H1 (cell line): ENCODE data around the gene FRMD4A. TPM values are rescaled to one million over a fixed set of nuclear protein-coding genes. Genes with fewer than 3 reads are reported as not detected.

Experiments
- CTCF ChIA-PET: fragments of 300-600 bp; sonication (Branson Sonifier 250); formaldehyde crosslinking; loops from one replicate; lab custom pipeline; 2021; ENCODE audit not compliant: partially characterized antibody; lab: Charles Lee
- POLR2A ChIA-PET: fragments of 300-600 bp; sonication (Branson Sonifier 250); formaldehyde crosslinking; loops from one replicate; lab custom pipeline; 2021; ENCODE audit warnings: inconsistent platforms; ENCODE audit not compliant: partially characterized antibody; lab: Charles Lee
- DNase-seq, 2 experiments: peaks; one replicate each; pipeline versions ENCODE4 v3.0.0 to v3.0.0-alpha.2; 2010 to 2022; ENCODE audit warnings: low spot score in 2 of 2, low read depth in 1 of 2, mixed read lengths in 1 of 2
- FAIRE-seq: peaks from 2 replicates; lab custom pipeline; 2011; peaks lifted over from hg19 to GRCh38; lab: Jason Lieb, UNC
- H2AFZ ChIP-seq: 2 replicates; pipeline ENCODE4 v1.8.1; 2012; ENCODE audit warnings: low read length, inconsistent platforms
- H2AK5ac ChIP-seq: 2 replicates; pipeline ENCODE4 v1.6.1; 2013; ENCODE audit warnings: low read depth, low read length
- H2BK120ac ChIP-seq: replicated peaks from 2 replicates; pipeline ENCODE3; 2013; ENCODE audit warnings: low read depth, low read length, inconsistent platforms
- H2BK12ac ChIP-seq: 2 replicates; pipeline ENCODE4 v1.6.1; 2013; ENCODE audit warnings: low read depth, low read length
- H2BK15ac ChIP-seq: 2 replicates; pipeline ENCODE4 v1.6.1; 2013; ENCODE audit warnings: low read length
- H2BK20ac ChIP-seq: 2 replicates; pipeline ENCODE4 v1.6.1; 2013; ENCODE audit warnings: low read length
- H2BK5ac ChIP-seq: 2 replicates; pipeline ENCODE4 v1.6.1; 2013; ENCODE audit warnings: low read depth, low read length
- H3K14ac ChIP-seq: 2 replicates; pipeline ENCODE4 v1.6.1; 2013; ENCODE audit warnings: inconsistent platforms; ENCODE audit not compliant: insufficient read length
- H3K18ac ChIP-seq: 2 replicates; pipeline ENCODE4 v1.6.1; 2013; ENCODE audit warnings: low read length; ENCODE audit errors: extremely low read depth
- H3K23ac ChIP-seq: 2 replicates; pipeline ENCODE4 v1.6.1; 2013; ENCODE audit warnings: inconsistent platforms; ENCODE audit not compliant: insufficient read length
- H3K23me2 ChIP-seq: 2 replicates; pipeline ENCODE4 v1.6.1; 2013; ENCODE audit warnings: low read depth, low read length
- H3K27ac ChIP-seq: 2 replicates; pipeline ENCODE4 v1.6.1; 2011; ENCODE audit warnings: low read depth, low read length, inconsistent platforms
- H3K27me3 ChIP-seq, 4 experiments: replicated peaks in 1 of 4; 1 replicate in 1 of 4; 2 replicates in 3 of 4; pipeline versions ENCODE4 v1.6.1 to v1.8.1; 2011 to 2013; ENCODE audit warnings: low read length in 3 of 4, mild to moderate bottlenecking in 3 of 4, inconsistent platforms in 2 of 4, mixed read lengths in 2 of 4, moderate library complexity in 1 of 4; ENCODE audit not compliant: control insufficient read depth in 3 of 4, insufficient read depth in 3 of 4; ENCODE audit errors: extremely low read depth in 1 of 4
- H3K36me3 ChIP-seq, 4 experiments: 2 replicates each; pipeline versions ENCODE4 v1.6.1 to v1.8.1; 2011 to 2013; ENCODE audit warnings: mild to moderate bottlenecking in 4 of 4, low read length in 3 of 4, moderate library complexity in 2 of 4, control low read depth in 1 of 4, inconsistent platforms in 1 of 4; ENCODE audit not compliant: insufficient read depth in 4 of 4, control insufficient read depth in 2 of 4
- H3K4ac ChIP-seq: replicated peaks from 2 replicates; pipeline ENCODE3; 2013; ENCODE audit warnings: low read length, low read depth, mixed read lengths, inconsistent platforms; ENCODE audit not compliant: insufficient read length
- H3K4me1 ChIP-seq, 4 experiments: replicated peaks in 1 of 4; 1 replicate in 1 of 4; 2 replicates in 3 of 4; pipeline versions ENCODE4 v1.6.1 to v1.8.1; 2011 to 2013; ENCODE audit warnings: low read length in 3 of 4, inconsistent platforms in 2 of 4, mixed read lengths in 1 of 4; ENCODE audit not compliant: insufficient read depth in 4 of 4, control insufficient read depth in 3 of 4
- H3K4me2 ChIP-seq, 2 experiments: 2 replicates each; pipeline versions ENCODE4 v1.6.1 to v1.8.1; 2011 to 2013; ENCODE audit warnings: low read depth in 2 of 2, low read length in 2 of 2, control low read depth in 1 of 2, inconsistent platforms in 1 of 2, mild to moderate bottlenecking in 1 of 2; ENCODE audit not compliant: insufficient read depth in 1 of 2
- H3K4me3 ChIP-seq, 4 experiments: fragments of 200-600, 300-600 bp in 1 of 4; sonication (generic), shearing (Covaris generic), sonication (Bioruptor Twin) in 1 of 4; 2 replicates each; pipeline versions ENCODE4 v1.5.1 to v1.8.1; 2011 to 2016; ENCODE audit warnings: low read length in 4 of 4, low read depth in 3 of 4, control low read depth in 2 of 4, inconsistent platforms in 2 of 4, mild to moderate bottlenecking in 2 of 4, mixed read lengths in 1 of 4, moderate library complexity in 1 of 4; ENCODE audit not compliant: insufficient read depth in 2 of 4; ENCODE audit errors: extremely low read depth in 1 of 4
- H3K56ac ChIP-seq: replicated peaks from 2 replicates; pipeline ENCODE3; 2013; ENCODE audit warnings: low read depth, mild to moderate bottlenecking, mixed read lengths, low read length, inconsistent platforms; ENCODE audit not compliant: insufficient read length
- H3K79me1 ChIP-seq: 2 replicates; pipeline ENCODE4 v1.6.1; 2013; ENCODE audit warnings: low read depth, low read length, control low read depth
- H3K79me2 ChIP-seq, 2 experiments: 2 replicates each; pipeline versions ENCODE4 v1.6.1 to v1.8.1; 2012 to 2013; ENCODE audit warnings: low read length in 2 of 2, mild to moderate bottlenecking in 2 of 2, inconsistent platforms in 1 of 2; ENCODE audit not compliant: insufficient read depth in 2 of 2, control insufficient read depth in 1 of 2
- H3K9ac ChIP-seq, 4 experiments: replicated peaks in 1 of 4; 1 replicate in 1 of 4; 2 replicates in 3 of 4; pipeline versions ENCODE4 v1.6.1 to v1.8.1; 2011 to 2013; ENCODE audit warnings: low read depth in 3 of 4, low read length in 3 of 4, control low read depth in 2 of 4, mild to moderate bottlenecking in 2 of 4, moderate library complexity in 2 of 4, inconsistent platforms in 1 of 4; ENCODE audit errors: extremely low read depth in 1 of 4
- H3K9me3 ChIP-seq, 2 experiments: 2 replicates each; pipeline versions ENCODE4 v1.6.1 to v1.8.1; 2012 to 2013; ENCODE audit warnings: mild to moderate bottlenecking in 2 of 2, moderate library complexity in 2 of 2, control low read depth in 1 of 2, inconsistent platforms in 1 of 2, low read depth in 1 of 2, low read length in 1 of 2, mixed read lengths in 1 of 2; ENCODE audit not compliant: insufficient read depth in 2 of 2
- H4K20me1 ChIP-seq, 2 experiments: replicated peaks in 1 of 2; 2 replicates each; pipeline versions ENCODE3 to v1.8.1; 2011 to 2013; ENCODE audit warnings: inconsistent platforms in 2 of 2, low read length in 2 of 2, mild to moderate bottlenecking in 1 of 2; ENCODE audit not compliant: insufficient read depth in 2 of 2, control insufficient read depth in 1 of 2
- H4K5ac ChIP-seq: 2 replicates; pipeline ENCODE4 v1.6.1; 2013; ENCODE audit warnings: low read length, low read depth, mixed read lengths, inconsistent platforms; ENCODE audit not compliant: insufficient read length
- H4K8ac ChIP-seq: 2 replicates; pipeline ENCODE4 v1.8.0; 2013; ENCODE audit warnings: mild to moderate bottlenecking, moderate library complexity, low read length, inconsistent platforms; ENCODE audit not compliant: insufficient read depth; ENCODE audit errors: extremely low read depth
- H4K91ac ChIP-seq: replicated peaks from 2 replicates; pipeline ENCODE3; 2013; ENCODE audit warnings: low read length, mixed read lengths, inconsistent platforms; ENCODE audit not compliant: insufficient read length
- ASH2L ChIP-seq: fragments of 200-600, 300-600 bp; sonication (generic); IDR thresholded peaks from one replicate; pipeline ENCODE4 v1.7.1; 2017; ENCODE audit warnings: low read length
- CBX8 ChIP-seq: fragments of 300-800, 300-1000 bp; sonication (generic); IDR thresholded peaks from 2 replicates; pipeline ENCODE4 v1.7.1; 2016; ENCODE audit warnings: low read depth, low read length, borderline replicate concordance
- E2F6 ChIP-seq: IDR thresholded peaks from 2 replicates; pipeline ENCODE4 v1.6.1; 2012; ENCODE audit warnings: inconsistent platforms
- FOSL1 ChIP-seq: IDR thresholded peaks from 2 replicates; pipeline ENCODE4 v1.6.1; 2011; ENCODE audit warnings: mild to moderate bottlenecking, low read depth, low read length, moderate library complexity; ENCODE audit not compliant: insufficient read depth
- JUN ChIP-seq: IDR thresholded peaks from 2 replicates; pipeline ENCODE4 v1.6.1; 2011; ENCODE audit warnings: low read depth, mild to moderate bottlenecking, improper control_type of control experiment, low read length
- JUND ChIP-seq: IDR thresholded peaks from 2 replicates; pipeline ENCODE4 v1.6.1; 2011; ENCODE audit warnings: mild to moderate bottlenecking, improper control_type of control experiment, low read length
- POLR2AphosphoS5 ChIP-seq: IDR thresholded peaks from 2 replicates; pipeline ENCODE4 v1.6.1; 2011; ENCODE audit warnings: low read depth, low read length
- POU5F1 ChIP-seq: IDR thresholded peaks from 2 replicates; pipeline ENCODE4 v1.6.1; 2011; ENCODE audit warnings: low read depth, mild to moderate bottlenecking, low read length, moderate library complexity
- RNF2 ChIP-seq: fragments of 200-900, 300-1000 bp; sonication (generic); IDR thresholded peaks from 2 replicates; pipeline ENCODE4 v1.7.1; 2016; ENCODE audit warnings: borderline replicate concordance, low read depth, mild to moderate bottlenecking, antibody characterized with exemption, low read length; ENCODE audit not compliant: poor library complexity, severe bottlenecking; ENCODE audit errors: missing control alignments
- RXRA ChIP-seq: IDR thresholded peaks from 2 replicates; pipeline ENCODE4 v1.6.1; 2011; ENCODE audit warnings: low read depth, mild to moderate bottlenecking, low read length, moderate library complexity; ENCODE audit not compliant: insufficient read depth
- SIRT6 ChIP-seq: IDR thresholded peaks from one replicate; pipeline ENCODE4 v1.7.1; 2012; ENCODE audit warnings: low read length, inconsistent platforms
- SRF ChIP-seq: IDR thresholded peaks from 2 replicates; pipeline ENCODE4 v1.6.1; 2011; ENCODE audit warnings: mild to moderate bottlenecking, low read depth, low read length, moderate library complexity
- TAF1 ChIP-seq: IDR thresholded peaks from 2 replicates; pipeline ENCODE4 v1.6.1; 2011; ENCODE audit warnings: mild to moderate bottlenecking, low read depth, low read length
- TAF7 ChIP-seq: optimal IDR thresholded peaks from 2 replicates; pipeline ENCODE3; 2011; ENCODE audit warnings: low read depth, mild to moderate bottlenecking, inconsistent platforms, low read length, moderate library complexity, borderline replicate concordance
- WGBS, 2 experiments: shearing (Covaris generic) in 1 of 2; methylation state at CpG; one replicate each; pipeline versions ENCODE4 v1.1.6 to v1.1.7; 2013 to 2015; ENCODE audit warnings: low lambda C conversion rate in 2 of 2, mixed read lengths in 2 of 2, inconsistent platforms in 1 of 2, low coverage in 1 of 2, missing lambda C conversion rate in 1 of 2; ENCODE audit not compliant: insufficient replicate concordance in 2 of 2, insufficient coverage in 1 of 2, insufficient read length in 1 of 2; ENCODE audit errors: extremely low coverage in 1 of 2, missing lambda C conversion rate in 1 of 2; 5-methylcytosine and 5-hydroxymethylcytosine counted together
- polyA plus RNA-seq, 7 experiments: library from polyadenylated mRNA; depleted of rRNA in 3 of 7; stranded (reverse) in 5 of 7; unstranded in 2 of 7; fragments of >200 nt in 5 of 7; fragments of 200-250 nt in 2 of 7; gene quantifications; 1 replicate in 5 of 7; 2 replicates in 1 of 7; 4 replicates in 1 of 7; pipeline versions ENCODE4 v1.2.1 to v1.2.3, GENCODE V29; 2011 to 2013; ENCODE audit warnings: missing spikeins in 2 of 7, mixed read lengths in 2 of 7
- total RNA-seq: library from RNA; stranded (reverse); fragmentation: NEBNext Ultra II Directional; extraction: Animal tissue kit (Norgen Biotek cat#: 25700); gene quantifications from 2 replicates; pipeline ENCODE4 v1.2.1, GENCODE V29; 2021

Gene FRMD4A
- total and polyA plus RNA-seq, 2 of the 8 experiments (the other 6 are each of a cell fraction or from before 2014, with no cell fraction given) = 38.6 to 39.6 TPM

- no peaks in the 10 kb centered on the region for H3K23me2 ChIP-seq
- no peak overlapping the region for H3K4me2 ChIP-seq
- ChIA-PET POLR2A (interaction anchor here (0.6 kb wide), 1 partner anchor 170 kb away, joined by 3 read pairs; no protein-coding TSS in a partner anchor), CTCF (interaction anchor here (0.6 to 1.0 kb wide), 3 partner anchors 9 to 1098 kb away, joined by 3 read pairs; no protein-coding TSS in a partner anchor)
- no peak overlapping the region for H3K4me3 ChIP-seq
- H3K79me2 ChIP-seq = no peaks in the 10 kb centered on the region
- H2BK120ac ChIP-seq = no peak overlapping the region
- no peak overlapping the region for H2BK20ac ChIP-seq
- no peaks in the 10 kb centered on the region for H3K79me1 ChIP-seq
- H2BK15ac ChIP-seq = no peak overlapping the region
- H2BK5ac ChIP-seq = no peak overlapping the region
- no peak overlapping the region for H3K27ac ChIP-seq
- no peaks in the 10 kb centered on the region for H3K36me3 ChIP-seq
- WGBS, 2 experiments = 98% methylated on average over 3 of the region's 3 CpGs; no CpG with 5 or more reads in 1 of the 2 experiments
- no peak overlapping the region for H3K23ac ChIP-seq
- no peak overlapping the region for H2AK5ac ChIP-seq
- DNase-seq = no peak
- H3K14ac ChIP-seq = no peak overlapping the region
- no peak overlapping the region for H4K5ac ChIP-seq
- H4K20me1 ChIP-seq = no peaks in the 10 kb centered on the region
- H3K4ac ChIP-seq = no peak overlapping the region
- no peak overlapping the region for H3K18ac ChIP-seq
- no peaks in the 10 kb centered on the region for H3K27me3 ChIP-seq
- 0 out of 7 replicates have a peak, but pooled peaks cover 0 to 2% (median 0%) of the 10 kb centered on the region in 4 experiments for H3K4me1 ChIP-seq
- H3K9ac ChIP-seq = no peak overlapping the region; a peak in 1 of 7 replicates
- no peak overlapping the region for H2BK12ac ChIP-seq
- no peak for FAIRE-seq
- H4K8ac ChIP-seq = no peak overlapping the region
- no peak overlapping the region for H3K56ac ChIP-seq
- H4K91ac ChIP-seq = no peak overlapping the region
- no peak overlapping the region for H2AFZ ChIP-seq
- no peaks in the 10 kb centered on the region for H3K9me3 ChIP-seq
- no peak for TF ChIP-seq SRF
- TF ChIP-seq ASH2L = no peak
- no peak for TF ChIP-seq SIRT6
- no peak for TF ChIP-seq RXRA
- TF ChIP-seq FOSL1 = no peak
- no peak for TF ChIP-seq E2F6
- TF ChIP-seq CBX8 = no peak
- TF ChIP-seq POU5F1 = no peak
- TF ChIP-seq RNF2 = no peak
- no peak for TF ChIP-seq JUND
- TF ChIP-seq POLR2AphosphoS5 = no peak
- TF ChIP-seq TAF1 = no peak
- TF ChIP-seq TAF7 = no peak
- no peak for TF ChIP-seq JUN
Measured at GRCh38 chr10:14355750-14356149, 25.0 kb upstream of the FRMD4A start.
